Measurements from ENCODE around the gene ZC3HAV1L.

DNA sequence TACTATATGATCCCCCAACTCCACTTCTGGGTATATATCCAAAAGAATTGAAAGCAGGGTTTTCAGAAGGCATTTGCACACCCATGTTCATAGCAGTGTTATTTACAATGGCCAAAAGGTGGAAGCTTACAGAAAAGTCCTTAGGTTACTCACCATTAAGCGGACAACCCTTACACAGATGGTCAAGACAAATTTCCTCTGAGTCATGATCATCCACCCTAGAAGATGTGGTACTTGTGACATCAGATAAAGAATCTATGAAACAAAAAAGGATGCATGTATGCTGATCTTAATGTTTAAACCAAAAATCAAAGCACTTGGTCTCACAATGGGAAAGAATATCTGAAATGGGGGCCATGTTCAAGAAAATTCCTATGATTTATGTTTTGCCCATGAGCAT, 42.6 kb upstream of the ZC3HAV1L start:
- TF ChIP-seq CTCF (IDR thresholded peaks at IDR 0.05 in 8 of 11, conservative IDR thresholded peaks at IDR 0.05 in 3 of 11) (no peak), POLR2A (IDR thresholded peaks at IDR 0.05) (no peak)
